HG02884 (cell line): ENCODE measurements around the gene CSGALNACT2.

Experiments
- ATAC-seq: cut with Tn5 transposase; IDR thresholded peaks from one replicate; pipeline ENCODE4 v1.9.1; 2021; ENCODE audit warnings: mild to moderate bottlenecking, moderate library complexity; ENCODE audit not compliant: unreplicated experiment

Gene CSGALNACT2

GRCh38 chr10:43123361-43124093, 14.7 kb upstream of the CSGALNACT2 start:
- ATAC-seq: no peak

- ATAC-seq: no peak
Measured at GRCh38 chr10:43124094-43124521, 14.1 kb upstream of the CSGALNACT2 start.

GRCh38 chr10:43124574-43125273, 13.5 kb upstream of the CSGALNACT2 start:
- ATAC-seq: no peak

GRCh38 chr10:43125274-43125845, 12.9 kb upstream of the CSGALNACT2 start:
- ATAC-seq: no peak

- no peak for ATAC-seq
Measured at GRCh38 chr10:43125881-43126731, 12.1 kb upstream of the CSGALNACT2 start.

GRCh38 chr10:43126759-43127424, 11.4 kb upstream of the CSGALNACT2 start:
- peak; percentile 41 for ATAC-seq

- ATAC-seq: no peak
Measured at GRCh38 chr10:43127442-43127841, 10.8 kb upstream of the CSGALNACT2 start.

GRCh38 chr10:43128331-43128730, 9.9 kb upstream of the CSGALNACT2 start:
- no peak for ATAC-seq

GRCh38 chr10:43128958-43129706, 9.1 kb upstream of the CSGALNACT2 start:
- ATAC-seq: peak; percentile 85

- ATAC-seq: no peak
Measured at GRCh38 chr10:43130770-43131171, 7.5 kb upstream of the CSGALNACT2 start.

GRCh38 chr10:43131256-43131655, 7.0 kb upstream of the CSGALNACT2 start:
- ATAC-seq: no peak

- ATAC-seq: no peak
Measured at GRCh38 chr10:43131906-43132305, 6.3 kb upstream of the CSGALNACT2 start.

- no peak for ATAC-seq
Measured at GRCh38 chr10:43132867-43133787, 5.1 kb upstream of the CSGALNACT2 start.

GRCh38 chr10:43134126-43134905, 3.9 kb upstream of the CSGALNACT2 start:
- ATAC-seq: no peak

- ATAC-seq: no peak
Measured at GRCh38 chr10:43135064-43135463, 3.2 kb upstream of the CSGALNACT2 start.

- no peak for ATAC-seq
Measured at GRCh38 chr10:43135656-43136055, 2.6 kb upstream of the CSGALNACT2 start.

GRCh38 chr10:43136432-43136831, 1.8 kb upstream of the CSGALNACT2 start:
- ATAC-seq: no peak
